Erythroblast (primary cell): ENCODE data around the gene NRG2.

Experiments used
- GATA1 ChIP-seq: IDR thresholded peaks from 2 replicates; pipeline ENCODE4 v1.6.1; 2011; ENCODE audit warnings: low read depth, mild to moderate bottlenecking, control low read depth, low read length, moderate library complexity
- POLR2A ChIP-seq: IDR thresholded peaks from 2 replicates; pipeline ENCODE4 v1.6.1; 2011; ENCODE audit warnings: mild to moderate bottlenecking, low read length

DNA sequence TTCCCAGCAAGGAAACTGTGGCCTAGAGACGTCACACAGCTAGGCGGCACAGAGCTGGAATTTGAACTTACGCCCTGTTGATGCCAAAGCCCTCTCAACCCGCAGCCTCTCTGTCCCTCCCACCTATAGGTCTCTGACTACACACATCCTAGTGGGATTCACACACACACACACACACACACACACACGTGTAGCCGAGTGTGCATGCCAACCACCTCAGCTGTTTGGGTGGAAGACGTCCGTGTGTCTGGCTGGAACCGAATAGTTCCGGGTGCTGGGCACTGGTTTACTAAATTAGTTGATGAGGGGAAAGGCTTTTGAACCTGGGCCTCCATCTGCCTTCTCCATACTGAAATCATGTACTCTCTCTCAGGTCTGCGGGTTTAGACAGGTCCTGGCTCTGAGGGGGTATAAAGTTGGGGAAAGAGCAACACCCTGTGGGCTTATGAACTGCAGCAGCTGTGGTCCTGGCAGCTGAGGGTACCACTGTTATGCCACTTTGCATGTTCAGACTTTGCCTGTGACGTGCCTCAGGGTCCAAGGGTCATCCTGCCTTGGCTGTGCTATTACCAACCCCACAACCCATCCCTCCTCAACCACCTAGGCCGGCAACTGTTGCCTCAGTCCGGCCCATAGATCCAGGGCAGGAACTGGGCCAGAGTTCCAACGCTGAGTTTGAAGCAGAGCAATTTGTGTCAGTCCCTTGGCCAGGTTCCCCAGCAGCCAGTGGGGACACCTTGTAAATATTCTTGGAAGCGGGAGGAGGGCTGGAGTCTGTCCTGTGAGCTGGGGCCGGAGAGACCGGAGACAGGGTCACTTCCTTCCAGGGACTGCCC lies 197.0 kb downstream of the NRG2 start:
- no peak for TF ChIP-seq POLR2A
- TF ChIP-seq GATA1: no peak
